Memory B cell (primary cell): ENCODE measurements around the gene CAPN13.

ENCODE experiments used
- ATAC-seq: fragments of 150-1000 bp; cut with Tn5 transposase; 2 replicates; pipeline ENCODE4 v1.10.0; 2021; ENCODE audit warnings: low read depth, mild to moderate bottlenecking, moderate library complexity
- DNase-seq, 2 donors: peaks; one replicate each; pipeline ENCODE4 v3.0.0; 2022; ENCODE audit warnings: low spot score in 2 of 2
- H3K27ac Mint-ChIP-seq: one replicate; pipeline ENCODE4 v1.8.0; 2022; ENCODE audit warnings: mild to moderate bottlenecking, moderate library complexity, mixed read lengths
- H3K27me3 Mint-ChIP-seq: one replicate; pipeline ENCODE4 v1.8.0; 2022; ENCODE audit warnings: mixed read lengths
- H3K36me3 Mint-ChIP-seq: one replicate; pipeline ENCODE4 v1.8.0; 2022; ENCODE audit warnings: mild to moderate bottlenecking, mixed read lengths
- H3K4me1 Mint-ChIP-seq: one replicate; pipeline ENCODE4 v1.8.0; 2022; ENCODE audit warnings: mixed read lengths
- H3K4me3 Mint-ChIP-seq: one replicate; pipeline ENCODE4 v1.8.0; 2022; ENCODE audit warnings: mild to moderate bottlenecking, moderate library complexity, mixed read lengths
- H3K9me3 Mint-ChIP-seq: one replicate; pipeline ENCODE4 v1.8.0; 2022; ENCODE audit warnings: mixed read lengths

Gene CAPN13

GRCh38 chr2:30764021-30764800 lies 43.0 kb downstream of the CAPN13 start:
- no peaks in the 10 kb centered on the region for H3K9me3 Mint-ChIP-seq
- DNase-seq: no peak
- no peak overlapping the region for H3K4me3 Mint-ChIP-seq
- H3K36me3 Mint-ChIP-seq: no peaks in the 10 kb centered on the region
- peaks cover 21% of the 10 kb centered on the region for H3K27me3 Mint-ChIP-seq
- no peak overlapping the region for H3K27ac Mint-ChIP-seq
- H3K4me1 Mint-ChIP-seq: peaks cover 3% of the 10 kb centered on the region
- no peak for ATAC-seq

GRCh38 chr2:30763151-30763660 lies 44.0 kb downstream of the CAPN13 start:
- peaks cover 18% of the 10 kb centered on the region for H3K27me3 Mint-ChIP-seq
- no peaks in the 10 kb centered on the region for H3K9me3 Mint-ChIP-seq
- ATAC-seq: no peak
- H3K4me1 Mint-ChIP-seq: no peaks in the 10 kb centered on the region
- no peak for DNase-seq
- H3K4me3 Mint-ChIP-seq: no peak overlapping the region
- no peaks in the 10 kb centered on the region for H3K36me3 Mint-ChIP-seq
- no peak overlapping the region for H3K27ac Mint-ChIP-seq

GRCh38 chr2:30761226-30761625 lies 46.0 kb downstream of the CAPN13 start:
- no peaks in the 10 kb centered on the region for H3K36me3 Mint-ChIP-seq
- no peak overlapping the region for H3K27ac Mint-ChIP-seq
- DNase-seq (no peak), ATAC-seq (no peak)
- H3K9me3 Mint-ChIP-seq: no peaks in the 10 kb centered on the region
- H3K4me3 Mint-ChIP-seq: no peak overlapping the region
- H3K27me3 Mint-ChIP-seq: peaks cover 16% of the 10 kb centered on the region
- H3K4me1 Mint-ChIP-seq: no peaks in the 10 kb centered on the region

- Mint-ChIP-seq H3K4me3 (no peak overlapping the region), H3K36me3 (no peaks in the 10 kb centered on the region), H3K9me3 (no peaks in the 10 kb centered on the region), H3K4me1 (no peaks in the 10 kb centered on the region), H3K27ac (no peak overlapping the region), H3K27me3 (peaks cover 21% of the 10 kb centered on the region)
- ATAC-seq (no peak), DNase-seq (no peak)
These were observed 47.8 kb downstream of the CAPN13 start for GRCh38 chr2:30759481-30759880.

- Mint-ChIP-seq H3K27ac (no peak overlapping the region), H3K27me3 (peaks cover 22% of the 10 kb centered on the region), H3K4me3 (no peak overlapping the region), H3K4me1 (no peaks in the 10 kb centered on the region), H3K36me3 (no peaks in the 10 kb centered on the region), H3K9me3 (no peaks in the 10 kb centered on the region)
- ATAC-seq (no peak), DNase-seq (no peak)
These were observed 49.0 kb downstream of the CAPN13 start for GRCh38 chr2:30758191-30758651.

GRCh38 chr2:30757749-30758148 lies 49.5 kb downstream of the CAPN13 start:
- no peak for ATAC-seq
- Mint-ChIP-seq H3K36me3 (no peaks in the 10 kb centered on the region), H3K27ac (no peak overlapping the region), H3K4me1 (no peaks in the 10 kb centered on the region), H3K27me3 (peaks cover 22% of the 10 kb centered on the region), H3K9me3 (no peaks in the 10 kb centered on the region), H3K4me3 (no peak overlapping the region)
- no peak for DNase-seq

GRCh38 chr2:30756971-30757370 lies 50.3 kb downstream of the CAPN13 start:
- H3K4me1 Mint-ChIP-seq: no peaks in the 10 kb centered on the region
- H3K27me3 Mint-ChIP-seq: peaks cover 25% of the 10 kb centered on the region
- no peaks in the 10 kb centered on the region for H3K9me3 Mint-ChIP-seq
- DNase-seq: no peak
- no peak overlapping the region for H3K4me3 Mint-ChIP-seq
- no peaks in the 10 kb centered on the region for H3K36me3 Mint-ChIP-seq
- no peak overlapping the region for H3K27ac Mint-ChIP-seq
- ATAC-seq: no peak

GRCh38 chr2:30756051-30756719 lies 51.1 kb downstream of the CAPN13 start:
- Mint-ChIP-seq H3K36me3 (no peaks in the 10 kb centered on the region), H3K27me3 (peaks cover 25% of the 10 kb centered on the region), H3K4me3 (no peak overlapping the region), H3K27ac (no peak overlapping the region), H3K4me1 (no peaks in the 10 kb centered on the region), H3K9me3 (no peaks in the 10 kb centered on the region)
- DNase-seq (no peak), ATAC-seq (no peak)

- no peak for DNase-seq
- ATAC-seq: no peak
- no peaks in the 10 kb centered on the region for H3K4me1 Mint-ChIP-seq
- no peak overlapping the region for H3K27ac Mint-ChIP-seq
- H3K4me3 Mint-ChIP-seq: no peak overlapping the region
- H3K27me3 Mint-ChIP-seq: peaks cover 23% of the 10 kb centered on the region
- H3K36me3 Mint-ChIP-seq: no peaks in the 10 kb centered on the region
- no peaks in the 10 kb centered on the region for H3K9me3 Mint-ChIP-seq
These were observed 53.6 kb downstream of the CAPN13 start for GRCh38 chr2:30753630-30754029.

- H3K4me3 Mint-ChIP-seq: no peak overlapping the region
- H3K27ac Mint-ChIP-seq: no peak overlapping the region
- no peaks in the 10 kb centered on the region for H3K4me1 Mint-ChIP-seq
- no peaks in the 10 kb centered on the region for H3K36me3 Mint-ChIP-seq
- no peaks in the 10 kb centered on the region for H3K9me3 Mint-ChIP-seq
- DNase-seq: no peak
- peaks cover 24% of the 10 kb centered on the region for H3K27me3 Mint-ChIP-seq
- ATAC-seq: no peak
These were observed 54.4 kb downstream of the CAPN13 start for GRCh38 chr2:30752811-30753210.

- Mint-ChIP-seq H3K27me3 (peaks cover 14% of the 10 kb centered on the region), H3K36me3 (no peaks in the 10 kb centered on the region), H3K27ac (no peak overlapping the region), H3K4me3 (no peak overlapping the region), H3K9me3 (no peaks in the 10 kb centered on the region), H3K4me1 (no peaks in the 10 kb centered on the region)
- no peak for ATAC-seq
- no peak for DNase-seq
These were observed 60.0 kb downstream of the CAPN13 start for GRCh38 chr2:30747206-30747605.

GRCh38 chr2:30744823-30745222 lies 62.4 kb downstream of the CAPN13 start:
- no peak for DNase-seq
- H3K27me3 Mint-ChIP-seq: peaks cover 10% of the 10 kb centered on the region
- no peaks in the 10 kb centered on the region for H3K36me3 Mint-ChIP-seq
- H3K27ac Mint-ChIP-seq: no peak overlapping the region
- H3K4me3 Mint-ChIP-seq: no peak overlapping the region
- no peak for ATAC-seq
- no peaks in the 10 kb centered on the region for H3K9me3 Mint-ChIP-seq
- H3K4me1 Mint-ChIP-seq: no peaks in the 10 kb centered on the region

- Mint-ChIP-seq H3K4me1 (no peaks in the 10 kb centered on the region), H3K27ac (no peak overlapping the region), H3K4me3 (no peak overlapping the region), H3K36me3 (no peaks in the 10 kb centered on the region), H3K9me3 (no peaks in the 10 kb centered on the region), H3K27me3 (peaks cover 11% of the 10 kb centered on the region)
- no peak for DNase-seq
- no peak for ATAC-seq
These were observed 65.7 kb downstream of the CAPN13 start for GRCh38 chr2:30741576-30741975.

GRCh38 chr2:30738141-30738911 lies 68.9 kb downstream of the CAPN13 start:
- Mint-ChIP-seq H3K36me3 (no peaks in the 10 kb centered on the region), H3K9me3 (no peaks in the 10 kb centered on the region), H3K27ac (no peak overlapping the region), H3K4me3 (no peak overlapping the region), H3K27me3 (peaks cover 8% of the 10 kb centered on the region), H3K4me1 (no peaks in the 10 kb centered on the region)
- ATAC-seq (no peak), DNase-seq (no peak)
